HG03095 (cell line): ENCODE results near the gene GADD45A.
"Not testable (repeated sequence)": the region's sequence is repeated elsewhere in the genome, so short reads cannot be mapped to it uniquely, and the experiment has no call there.

Experiments
- ATAC-seq: cut with Tn5 transposase; IDR thresholded peaks from one replicate; pipeline ENCODE4 v1.9.1; 2021; ENCODE audit warnings: moderate library complexity; ENCODE audit not compliant: unreplicated experiment

The GADD45A gene

GRCh38 chr1:67717876-67718275 lies 32.9 kb downstream of the GADD45A start:
- ATAC-seq: no peak

GRCh38 chr1:67719329-67720196 lies 34.6 kb downstream of the GADD45A start:
- no peak for ATAC-seq

GRCh38 chr1:67721112-67721511 lies 36.1 kb downstream of the GADD45A start:
- ATAC-seq: no peak

- no peak for ATAC-seq
Observed at GRCh38 chr1:67721650-67722291, 36.8 kb downstream of the GADD45A start.

GRCh38 chr1:67722292-67722944 lies 37.4 kb downstream of the GADD45A start:
- ATAC-seq: no peak

- peak; percentile 6 for ATAC-seq
Observed at GRCh38 chr1:67723126-67723525, 38.1 kb downstream of the GADD45A start.

DNA sequence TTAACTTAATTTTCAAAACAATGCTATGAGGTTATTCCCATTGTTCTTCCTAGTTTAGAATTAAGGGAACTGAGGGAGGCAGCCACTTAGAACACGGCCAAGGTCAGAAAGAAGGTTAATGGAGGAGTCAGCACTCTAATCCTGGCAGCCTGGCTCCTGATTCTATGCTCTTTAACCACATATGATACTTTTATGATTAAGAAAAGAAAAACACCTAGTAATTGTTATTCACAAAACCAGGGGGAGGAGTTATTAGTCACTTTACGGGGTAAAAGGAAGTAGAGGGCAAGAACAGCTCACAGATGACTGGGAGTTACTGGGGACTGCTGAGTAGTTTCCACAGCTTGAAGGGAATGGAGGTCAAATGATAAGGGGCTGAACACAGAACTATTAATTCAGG lies 38.6 kb downstream of the GADD45A start:
- peak; percentile 62 for ATAC-seq

GRCh38 chr1:67724928-67725560 lies 40.0 kb downstream of the GADD45A start:
- no peak for ATAC-seq

GRCh38 chr1:67726224-67726623 lies 41.2 kb downstream of the GADD45A start:
- ATAC-seq: no peak

GRCh38 chr1:67729872-67730271 lies 44.9 kb downstream of the GADD45A start:
- ATAC-seq: no peak

DNA sequence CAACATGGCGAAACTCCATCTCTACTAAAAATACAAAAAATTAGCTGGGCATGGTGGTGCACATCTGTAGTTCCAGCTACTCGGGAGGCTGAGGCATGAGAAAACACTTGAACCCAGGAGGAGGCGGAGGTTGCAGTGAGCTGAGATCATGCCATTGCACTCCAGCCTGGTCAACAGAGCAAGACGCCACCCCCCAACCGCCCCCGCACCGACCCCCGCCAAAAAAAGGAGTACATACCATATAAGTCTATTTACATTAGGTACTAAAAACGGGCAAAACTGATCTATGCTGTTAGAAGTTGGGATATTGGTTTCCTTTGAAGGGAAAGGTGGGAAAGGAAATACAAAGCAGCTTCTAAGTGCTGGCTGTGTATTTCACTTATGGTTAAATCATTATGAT lies 45.3 kb downstream of the GADD45A start:
- ATAC-seq: not testable (repeated sequence)

GRCh38 chr1:67731322-67731721 lies 46.3 kb downstream of the GADD45A start:
- ATAC-seq: no peak

DNA sequence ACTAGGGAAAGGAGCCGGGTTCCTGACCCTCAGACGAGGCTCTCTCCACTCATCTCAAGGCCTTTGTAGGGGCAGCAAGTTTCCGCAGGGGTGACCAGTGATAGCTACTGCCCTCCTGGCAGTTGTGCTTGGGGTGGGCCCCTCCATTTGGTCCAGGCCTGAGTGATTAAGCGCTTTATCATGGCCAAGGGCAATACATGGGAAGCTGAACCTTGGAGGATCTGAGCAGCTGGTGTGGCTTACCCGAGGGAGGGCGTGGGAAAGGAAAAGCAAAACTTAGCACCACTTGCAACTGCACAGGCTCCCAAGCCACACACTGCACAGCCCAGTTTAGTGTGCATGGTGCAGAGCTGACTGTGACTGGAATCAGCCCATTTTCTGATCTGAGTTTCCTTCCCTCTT lies 47.8 kb downstream of the GADD45A start:
- ATAC-seq: peak; percentile 31

- no peak for ATAC-seq
Observed at GRCh38 chr1:67733681-67734322, 48.8 kb downstream of the GADD45A start.

GRCh38 chr1:67734323-67734690 lies 49.3 kb downstream of the GADD45A start:
- no peak for ATAC-seq

DNA sequence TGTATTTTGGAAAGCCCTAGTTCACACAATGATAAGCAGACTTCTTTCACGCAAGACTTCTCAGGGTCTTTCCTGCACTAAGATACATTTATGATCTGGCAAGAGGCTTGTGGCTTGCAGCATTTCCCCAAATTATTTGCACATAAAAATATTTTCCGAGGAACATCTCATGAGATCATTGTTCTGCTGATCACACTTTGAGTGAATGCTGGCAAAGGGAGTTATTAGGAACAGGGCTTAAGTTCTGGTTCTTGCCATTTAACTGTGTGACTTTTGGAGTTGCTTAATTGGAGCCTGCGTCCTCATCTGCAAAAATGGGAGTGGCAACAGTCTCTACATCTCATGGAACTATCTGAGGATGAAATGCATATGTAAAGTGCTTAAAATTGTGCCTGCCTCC lies 50.2 kb downstream of the GADD45A start:
- no peak for ATAC-seq

GRCh38 chr1:67735806-67736627 lies 51.0 kb downstream of the GADD45A start:
- peak; percentile 93 for ATAC-seq

DNA sequence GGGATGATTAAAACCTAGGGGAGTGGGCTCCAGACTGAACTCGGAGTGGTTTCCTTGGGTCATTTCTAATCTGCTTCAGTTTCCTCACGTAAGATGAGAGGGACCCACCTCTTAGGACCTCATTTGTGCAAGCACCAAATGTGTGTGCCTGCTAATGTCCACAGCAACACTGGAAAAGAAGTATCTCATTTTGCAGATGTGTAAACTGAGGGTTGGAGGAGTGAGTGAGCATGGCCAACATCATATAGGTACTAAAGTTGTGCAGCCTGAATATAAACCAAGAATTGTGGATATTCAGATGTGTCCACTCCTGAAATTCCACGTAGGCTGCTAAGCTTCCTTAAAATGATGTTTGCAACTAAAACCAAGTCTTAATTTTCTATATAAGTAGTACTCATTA lies 51.7 kb downstream of the GADD45A start:
- ATAC-seq: no peak

- no peak for ATAC-seq
Observed at GRCh38 chr1:67737875-67738274, 52.9 kb downstream of the GADD45A start.
